T-helper 1 cell (primary cell): ENCODE results near the gene ZNF576.
"Not testable (repeated sequence)": the region's sequence is repeated elsewhere in the genome, so short reads cannot be mapped to it uniquely, and the experiment has no call there.

Experiments
- DNase-seq, 5 donors: peaks; one replicate each; pipeline ENCODE4 v3.0.0-alpha.2; 2012 to 2020

The ZNF576 gene

DNA sequence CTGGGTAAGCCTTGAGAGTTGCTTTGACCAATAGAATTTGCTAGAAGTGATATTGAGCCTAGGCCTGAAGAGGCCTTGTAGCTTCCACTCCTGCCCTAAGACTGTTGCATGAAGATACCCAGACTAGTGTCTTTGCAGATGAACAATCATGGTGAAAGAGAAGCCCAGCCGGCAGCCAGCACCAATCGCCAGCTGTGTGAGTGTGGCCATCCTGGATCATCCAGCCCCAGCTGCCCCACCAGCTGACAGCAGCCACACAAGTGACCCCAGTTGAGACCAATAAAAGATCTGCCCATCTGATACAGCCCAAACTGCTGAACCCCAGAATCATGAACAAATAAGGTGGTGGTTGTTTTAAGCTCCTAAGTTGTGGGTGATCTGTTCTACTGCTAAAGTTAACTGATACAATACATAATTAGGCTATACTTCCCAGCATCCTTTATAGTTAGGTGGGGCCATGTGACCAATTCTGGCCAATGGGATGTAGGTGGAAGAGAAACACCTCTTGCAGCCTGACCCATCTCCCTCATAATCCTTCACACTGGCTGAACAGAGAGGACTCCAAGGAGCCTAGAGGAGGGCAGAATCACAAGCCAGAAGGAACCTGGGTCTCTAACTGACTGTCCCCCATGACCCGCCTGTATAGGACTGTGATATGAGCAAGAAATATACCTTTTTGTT is 32.4 kb downstream of the ZNF576 start:
- no peak for DNase-seq

GRCh38 chr19:43631491-43631890 is 35.1 kb downstream of the ZNF576 start:
- no peak for DNase-seq

GRCh38 chr19:43633520-43633919 is 37.1 kb downstream of the ZNF576 start:
- DNase-seq: no peak

- no peak for DNase-seq
These were observed 37.7 kb downstream of the ZNF576 start for GRCh38 chr19:43634068-43634467.

GRCh38 chr19:43634506-43634871 is 38.1 kb downstream of the ZNF576 start:
- DNase-seq: no peak

GRCh38 chr19:43634872-43635560 is 38.6 kb downstream of the ZNF576 start:
- DNase-seq: no peak

DNA sequence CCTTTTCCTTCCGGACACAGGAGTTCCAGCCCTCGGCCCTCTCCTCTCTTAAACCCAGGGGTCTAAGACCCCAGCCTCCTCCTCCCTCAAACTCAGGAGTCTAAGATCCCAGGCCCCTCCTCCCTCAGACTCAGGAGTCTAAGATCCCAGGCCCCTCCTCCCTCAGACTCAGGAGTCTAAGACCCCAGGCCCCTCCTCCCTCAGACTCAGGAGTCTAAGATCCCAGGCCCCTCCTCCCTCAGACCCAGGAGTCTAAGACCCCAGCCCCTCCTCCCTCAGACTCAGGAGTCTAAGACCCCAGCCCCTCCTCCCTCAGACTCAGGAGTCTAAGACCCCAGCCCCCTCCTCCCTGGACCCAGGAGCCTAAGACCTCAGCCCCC is 39.2 kb downstream of the ZNF576 start:
- DNase-seq: not testable (repeated sequence)

- DNase-seq: no peak
These were observed 39.8 kb downstream of the ZNF576 start for GRCh38 chr19:43636121-43636683.

DNA sequence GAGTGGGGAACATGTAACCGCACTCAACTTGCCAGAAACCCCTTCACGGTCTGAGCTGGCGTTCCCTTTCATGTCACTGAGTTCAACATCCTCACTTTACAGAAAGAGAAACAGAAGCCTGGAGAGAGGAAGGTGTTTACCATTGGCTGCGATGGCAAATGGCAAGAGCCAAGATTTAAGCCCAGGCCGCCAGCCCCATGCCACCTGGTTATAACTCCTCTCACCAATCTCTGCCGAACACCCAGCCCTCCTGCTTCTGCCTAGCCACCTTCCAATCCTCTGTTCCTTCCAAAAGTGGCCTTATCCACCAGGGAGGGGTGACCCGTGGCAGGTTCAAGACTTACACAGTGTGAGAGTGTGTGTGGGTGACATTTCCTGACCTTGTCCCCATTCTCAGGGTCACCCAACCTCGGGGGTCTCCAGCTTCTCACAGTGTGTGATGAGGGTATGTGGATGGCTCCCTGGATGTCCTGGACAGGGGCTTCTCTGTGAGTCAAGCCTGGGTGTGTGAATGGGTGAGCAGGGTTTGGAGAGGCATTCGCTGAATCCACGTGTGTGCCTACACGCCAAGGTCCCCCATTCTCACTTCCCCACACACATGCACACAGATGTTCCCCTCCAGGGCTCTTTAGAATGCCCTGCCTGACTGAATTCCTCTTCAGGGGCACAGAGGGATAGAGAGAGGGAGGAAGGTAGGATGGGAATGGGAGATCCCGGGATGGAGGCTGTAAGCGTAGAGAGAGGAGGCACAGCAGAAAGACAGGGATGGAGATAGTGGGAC is 42.0 kb downstream of the ZNF576 start:
- DNase-seq: no peak

DNA sequence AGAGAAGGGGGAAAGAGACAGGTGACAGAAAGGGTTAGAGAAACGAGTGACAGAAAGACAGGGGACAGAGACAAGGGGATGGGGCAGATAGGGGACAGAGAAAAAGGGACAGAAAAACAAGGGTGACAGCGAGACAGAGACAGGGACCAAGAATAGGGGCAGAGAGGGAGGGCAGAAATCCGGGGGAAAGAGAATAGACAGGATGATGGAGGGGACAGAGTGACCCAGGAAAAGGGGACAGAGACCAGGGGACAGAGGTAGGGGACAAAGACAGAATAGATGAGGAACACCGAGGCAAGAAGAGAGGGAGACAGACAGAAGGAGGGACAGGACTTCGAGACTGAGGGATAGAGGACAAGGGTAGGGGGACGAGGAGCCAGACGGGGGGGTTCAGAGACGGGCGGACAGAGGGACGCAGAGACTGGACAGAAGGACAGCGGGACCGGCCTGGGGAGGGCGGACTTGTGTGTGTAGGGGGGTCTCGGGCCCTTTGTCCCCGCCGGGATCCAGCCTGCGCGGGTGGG is 42.7 kb downstream of the ZNF576 start:
- DNase-seq: no peak

- DNase-seq: peak; percentile 28 to 58 (median 39)
These were observed 43.4 kb downstream of the ZNF576 start, which contains the start of gene CADM4 for GRCh38 chr19:43639519-43640423. CADM4 (minus strand) TSS chr19:43639850; CDS start chr19:43639790, 60 bp downstream.

DNA sequence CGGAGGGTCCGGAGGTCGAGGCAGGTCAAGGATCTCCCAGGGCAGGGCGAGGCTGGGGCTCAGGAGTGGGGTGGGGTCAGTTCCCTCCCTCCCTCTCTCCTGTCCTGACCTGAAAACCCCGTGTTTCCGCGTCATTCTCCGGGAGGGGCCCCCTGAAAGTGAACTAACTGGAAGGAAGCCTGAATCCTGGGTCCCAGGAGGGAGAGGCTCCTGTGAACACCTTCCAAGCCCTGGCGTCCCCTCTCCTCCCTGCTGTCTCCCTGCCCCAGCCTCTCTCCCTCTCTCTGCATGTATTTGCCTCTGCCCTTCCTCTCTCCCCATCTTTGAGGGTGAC is 44.0 kb downstream of the ZNF576 start:
- no peak for DNase-seq

- no peak for DNase-seq
These were observed 44.9 kb downstream of the ZNF576 start for GRCh38 chr19:43641333-43641732.

- DNase-seq: no peak
These were observed 46.1 kb downstream of the ZNF576 start for GRCh38 chr19:43642531-43642930.

GRCh38 chr19:43643326-43643725 is 46.9 kb downstream of the ZNF576 start:
- no peak for DNase-seq

DNA sequence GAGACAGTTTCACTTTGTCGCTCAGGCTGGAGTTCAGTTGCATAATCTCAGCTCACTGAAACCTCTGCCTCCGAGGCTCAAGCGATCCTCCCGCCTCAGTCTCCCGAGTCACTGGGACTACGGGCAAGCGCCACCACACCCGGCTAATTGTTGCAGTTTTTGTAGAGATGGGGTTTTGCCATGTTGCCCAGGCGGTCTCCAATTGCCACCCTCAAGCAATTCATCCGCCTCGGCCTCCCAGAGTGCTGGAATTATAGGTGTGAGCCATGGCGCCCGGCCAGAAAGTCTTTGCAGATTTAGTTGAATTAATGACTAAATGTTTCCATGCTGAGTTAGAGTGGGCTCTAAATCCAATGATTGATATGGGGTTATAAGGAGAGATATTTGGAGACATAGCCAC is 47.8 kb downstream of the ZNF576 start:
- DNase-seq: no peak

GRCh38 chr19:43648633-43649032 is 52.2 kb downstream of the ZNF576 start:
- no peak for DNase-seq

DNA sequence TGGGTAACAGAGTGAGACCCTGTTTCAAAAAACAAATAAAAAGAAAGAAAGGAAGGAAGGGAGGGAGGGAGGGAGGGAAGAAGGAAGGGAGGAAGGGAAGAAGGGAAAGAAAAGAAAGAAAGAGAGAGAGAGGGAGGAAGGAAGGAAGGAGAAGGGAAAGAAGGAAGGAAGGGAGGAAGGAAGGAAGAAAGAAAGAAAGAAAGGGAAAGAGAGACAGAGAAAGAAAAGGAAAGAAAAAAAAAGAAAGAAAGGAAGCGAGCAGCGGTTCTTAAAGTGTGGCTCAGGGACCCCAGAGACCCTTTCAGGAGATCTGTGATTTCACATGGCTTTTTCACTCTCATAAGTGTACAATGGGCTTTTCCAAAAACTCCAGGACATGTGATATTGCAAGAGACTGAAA is 53.1 kb downstream of the ZNF576 start:
- no peak for DNase-seq

DNA sequence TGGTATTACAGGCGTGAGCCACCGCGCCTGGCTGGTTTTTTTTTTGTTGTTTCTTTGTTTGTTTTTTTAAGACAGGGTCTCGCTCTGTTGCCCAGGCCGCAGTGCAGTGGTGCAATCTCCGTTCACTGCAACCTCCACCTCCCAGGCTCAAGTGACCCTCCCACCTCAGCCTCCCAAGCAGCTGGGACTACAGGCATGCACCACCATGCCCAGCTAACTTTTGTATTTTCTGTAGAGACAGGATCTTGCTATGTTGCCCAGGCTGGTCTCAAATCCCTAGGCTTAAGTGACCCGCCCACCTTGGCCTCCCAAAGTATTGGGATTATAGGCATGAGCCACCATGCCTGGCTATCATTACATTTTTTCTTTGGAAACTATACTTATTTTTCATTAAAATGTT is 53.9 kb downstream of the ZNF576 start:
- not testable (repeated sequence) for DNase-seq
